SK-N-SH (cell line): ENCODE measurements around the gene EFCAB6.

Experiments
- CHD2 ChIP-seq: fragments of 150-350 bp; IDR thresholded peaks from 2 replicates; pipeline ENCODE4 v1.6.1; 2018; ENCODE audit warnings: low read length; ENCODE audit not compliant: partially characterized antibody
- CTCF ChIP-seq: fragments of 200-600 bp; sonication (generic); IDR thresholded peaks from 2 replicates; pipeline ENCODE4 v1.6.1; 2017; ENCODE audit warnings: antibody characterized with exemption, mild to moderate bottlenecking, moderate library complexity
- MXI1 ChIP-seq: IDR thresholded peaks from 2 replicates; pipeline ENCODE4 v1.6.1; 2012; ENCODE audit warnings: mild to moderate bottlenecking, low read depth, low read length, improper control_type of control experiment
- REST ChIP-seq: IDR thresholded peaks from 2 replicates; pipeline ENCODE4 v1.6.1; 2012; ENCODE audit warnings: mild to moderate bottlenecking, low read depth, low read length, moderate library complexity
- SIN3A ChIP-seq: IDR thresholded peaks from 2 replicates; pipeline ENCODE4 v1.6.1; 2012; ENCODE audit warnings: low read depth, mild to moderate bottlenecking, low read length, moderate library complexity, borderline replicate concordance
- SMC3 ChIP-seq: IDR thresholded peaks from 2 replicates; pipeline ENCODE4 v1.6.1; 2012; ENCODE audit warnings: low read depth, low read length, improper control_type of control experiment
- YY1 ChIP-seq: IDR thresholded peaks from 2 replicates; pipeline ENCODE4 v1.4.0; 2012; ENCODE audit warnings: low read depth, mild to moderate bottlenecking

GRCh38 chr22:43848366-43849171 lies 36.5 kb upstream of the EFCAB6 start:
- peak; percentile 33; the same call in 1 of the 2 replicates for TF ChIP-seq CTCF
- peak; percentile 40; the same call in 1 of the 2 replicates for TF ChIP-seq SMC3
- TF ChIP-seq YY1 = no peak
- no peak for TF ChIP-seq CHD2
- TF ChIP-seq REST = no peak
- TF ChIP-seq MXI1 = no peak
- TF ChIP-seq SIN3A = no peak
